KMS-11 (cell line): ENCODE data around the gene CBFA2T2.
A peak's percentile ranks its signal among the peaks of the same experiment; 100 is the strongest.

Experiments used
- H2AFZ ChIP-seq: fragments of 200-600 bp; sonication (generic); 2 replicates; pipeline ENCODE4 v1.6.1; 2016; ENCODE audit warnings: antibody characterized with exemption, mixed run types, low read depth
- H3K27ac ChIP-seq: fragments of 200-600 bp; sonication (generic); 2 replicates; pipeline ENCODE4 v1.6.1; 2016; ENCODE audit warnings: mild to moderate bottlenecking, mixed run types
- H3K27me3 ChIP-seq: fragments of 200-600 bp; sonication (generic); 2 replicates; pipeline ENCODE4 v1.6.1; 2017; ENCODE audit warnings: mild to moderate bottlenecking, low read depth, mixed run types, moderate library complexity; ENCODE audit not compliant: insufficient read depth
- H3K36me3 ChIP-seq: fragments of 200-600 bp; sonication (generic); 2 replicates; pipeline ENCODE4 v1.6.1; 2017; ENCODE audit warnings: mild to moderate bottlenecking, mixed run types; ENCODE audit not compliant: insufficient read depth
- H3K4me1 ChIP-seq: fragments of 200-600 bp; sonication (generic); 2 replicates; pipeline ENCODE4 v1.6.1; 2016; ENCODE audit warnings: mild to moderate bottlenecking, low read depth, mixed run types; ENCODE audit not compliant: poor library complexity, severe bottlenecking
- H3K4me2 ChIP-seq: fragments of 200-600 bp; sonication (generic); 2 replicates; pipeline ENCODE4 v1.7.0; 2016; ENCODE audit warnings: mild to moderate bottlenecking, mixed run types
- H3K4me3 ChIP-seq: fragments of 200-600 bp; sonication (generic); IDR thresholded peaks from 2 replicates; pipeline ENCODE4 v1.6.1; 2017; ENCODE audit warnings: low read depth, low read length, mixed read lengths; ENCODE audit not compliant: insufficient read depth
- H3K79me2 ChIP-seq: fragments of 200-600 bp; sonication (generic); 2 replicates; pipeline ENCODE4 v1.6.1; 2016; ENCODE audit warnings: low read depth, mixed run types; ENCODE audit not compliant: insufficient read depth
- H3K9ac ChIP-seq: fragments of 200-600 bp; sonication (generic); 2 replicates; pipeline ENCODE4 v1.6.1; 2016; ENCODE audit warnings: mild to moderate bottlenecking, mixed run types
- H4K20me1 ChIP-seq: fragments of 200-600 bp; sonication (generic); 2 replicates; pipeline ENCODE4 v1.6.1; 2016; ENCODE audit warnings: mild to moderate bottlenecking, mixed run types; ENCODE audit not compliant: insufficient read depth
- CTCF ChIP-seq: fragments of 200-600 bp; sonication (generic); conservative IDR thresholded peaks from 2 replicates; pipeline ENCODE4 v1.6.1; 2017; ENCODE audit warnings: low read depth, mild to moderate bottlenecking, antibody characterized with exemption, low read length, moderate library complexity, mixed read lengths

Gene CBFA2T2

GRCh38 chr20:33676652-33677645 is 187.1 kb downstream of the CBFA2T2 start:
- Histone ChIP-seq H3K36me3 (peaks cover 11% of the 10 kb centered on the region), H3K4me2 (no peak overlapping the region), H3K79me2 (peaks cover 41% of the 10 kb centered on the region)

GRCh38 chr20:33677991-33678702 is 188.3 kb downstream of the CBFA2T2 start:
- Histone ChIP-seq H3K9ac (no peak overlapping the region), H3K4me1 (peaks cover 59% of the 10 kb centered on the region), H2AFZ (no peak overlapping the region), H3K27ac (no peak overlapping the region), H3K27me3 (no peaks in the 10 kb centered on the region), H3K4me2 (no peak overlapping the region), H3K36me3 (peaks cover 11% of the 10 kb centered on the region), H3K4me3 (no peak overlapping the region), H4K20me1 (peaks cover 5% of the 10 kb centered on the region; the same call in 1 of the 2 replicates), H3K79me2 (peaks cover 41% of the 10 kb centered on the region)
- no peak for TF ChIP-seq CTCF

More at GRCh38 chr20:33676652-33677645, 187.1 kb downstream of the CBFA2T2 start:
- Histone ChIP-seq H3K4me1 (peaks cover 55% of the 10 kb centered on the region), H4K20me1 (peaks cover 5% of the 10 kb centered on the region; the same call in 1 of the 2 replicates), H3K27me3 (no peaks in the 10 kb centered on the region), H3K27ac (no peak overlapping the region), H2AFZ (no peak overlapping the region), H3K4me3 (no peak overlapping the region), H3K9ac (no peak overlapping the region)
- TF ChIP-seq CTCF = no peak

DNA sequence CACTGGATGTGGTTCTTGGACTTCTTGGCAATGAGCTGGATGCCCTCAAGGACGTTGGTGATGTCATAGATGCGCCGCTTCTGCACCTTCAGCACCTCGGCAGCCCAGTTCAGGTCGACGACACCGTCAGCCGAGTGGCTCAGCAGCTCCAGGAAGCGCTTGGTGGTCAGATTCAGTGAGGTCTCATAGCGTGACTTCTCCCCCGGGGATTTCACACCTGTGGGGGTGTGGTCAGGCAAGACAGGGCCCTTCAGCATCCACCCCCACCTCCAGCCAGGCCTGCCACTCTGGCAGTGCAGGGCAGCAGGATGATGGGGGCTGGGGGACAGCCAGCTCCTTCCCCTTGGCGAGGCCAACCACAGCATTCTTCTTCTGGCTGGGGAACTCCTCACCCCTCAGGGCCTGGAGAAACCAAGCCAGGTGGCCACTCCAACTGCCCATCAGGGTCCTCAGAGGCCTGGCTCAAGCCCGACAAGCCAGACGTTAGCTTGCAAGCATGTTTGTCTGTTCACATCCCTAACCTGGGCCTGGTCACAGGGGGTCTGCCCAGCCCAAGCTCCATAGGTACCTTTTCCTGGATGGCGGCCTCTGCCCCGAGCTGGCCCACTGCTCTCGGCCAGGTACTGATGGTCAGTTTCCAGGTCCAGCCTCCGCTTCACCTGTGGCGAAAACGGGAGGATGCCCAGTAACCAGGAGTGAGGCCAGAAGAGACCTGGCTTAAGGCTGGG is 190.0 kb downstream of the CBFA2T2 start:
- H2AFZ ChIP-seq = no peak overlapping the region
- H3K27ac ChIP-seq = peak overlapping the region; percentile 31; the same call in 1 of the 2 replicates
- no peak overlapping the region; the same call in 1 of the 2 replicates for H3K4me2 ChIP-seq
- no peaks in the 10 kb centered on the region for H3K27me3 ChIP-seq
- no peak overlapping the region for H3K4me3 ChIP-seq
- no peak overlapping the region for H3K9ac ChIP-seq
- peaks cover 17% of the 10 kb centered on the region for H4K20me1 ChIP-seq
- peaks cover 11% of the 10 kb centered on the region for H3K36me3 ChIP-seq
- H3K4me1 ChIP-seq = peaks cover 75% of the 10 kb centered on the region
- H3K79me2 ChIP-seq = peaks cover 49% of the 10 kb centered on the region
- TF ChIP-seq CTCF = no peak

DNA sequence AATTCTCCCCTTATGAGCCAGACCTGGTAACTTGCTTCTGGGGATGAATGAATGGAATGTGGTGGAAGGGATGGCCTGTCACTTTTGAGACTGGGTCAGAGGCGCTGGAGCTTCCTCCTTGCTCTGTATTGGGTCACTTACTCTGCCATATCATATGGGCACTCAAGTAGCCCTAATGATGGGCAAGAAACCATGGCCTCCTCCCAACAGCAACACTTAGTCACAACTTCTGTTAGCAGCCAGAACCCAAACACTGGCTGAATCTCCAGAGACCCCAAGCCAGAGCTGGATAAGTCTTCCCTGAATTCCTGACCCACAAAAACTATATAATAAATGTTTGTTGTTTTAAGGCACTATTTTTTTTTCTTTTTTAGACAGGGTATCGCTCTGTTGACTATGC is 190.8 kb downstream of the CBFA2T2 start:
- Histone ChIP-seq H4K20me1 (peaks cover 19% of the 10 kb centered on the region), H3K9ac (no peak overlapping the region), H3K27ac (peak overlapping the region; percentile 18; the same call in 1 of the 2 replicates), H3K4me1 (peaks cover 67% of the 10 kb centered on the region), H3K4me2 (peak overlapping the region; percentile 23; the same call in 1 of the 2 replicates), H3K36me3 (peaks cover 11% of the 10 kb centered on the region), H2AFZ (no peak overlapping the region), H3K27me3 (no peaks in the 10 kb centered on the region), H3K4me3 (no peak overlapping the region), H3K79me2 (peaks cover 56% of the 10 kb centered on the region)
- TF ChIP-seq CTCF = no peak
